ENCODE data around the gene RTN4.

GRCh38 chr2:54927751-54928615 lies 122.3 kb downstream of the RTN4 start:
- TF ChIP-seq CTCF (IDR thresholded peaks at IDR 0.05 in 8 of 11, conservative IDR thresholded peaks at IDR 0.05 in 3 of 11) (no peak), POLR2A (IDR thresholded peaks at IDR 0.05) (no peak)

Data from spleen (tissue), 7 donors.